Fibroblast of mammary gland (primary cell): Measurements from ENCODE around the gene KRT2.

Experiments
- DNase-seq: peaks from one replicate; pipeline ENCODE4 v3.0.0-alpha.2; 2010; ENCODE audit warnings: low read depth
- H3K4me3 ChIP-seq: 2 replicates; pipeline ENCODE4 v1.5.1; 2011; ENCODE audit warnings: low read depth, mild to moderate bottlenecking, low read length, moderate library complexity; ENCODE audit not compliant: control insufficient read depth
- CTCF ChIP-seq: conservative IDR thresholded peaks from 2 replicates; pipeline ENCODE4 v1.5.1; 2011; ENCODE audit warnings: low read depth, low read length, inconsistent platforms; ENCODE audit not compliant: control insufficient read depth, insufficient read depth

The KRT2 gene

GRCh38 chr12:52648012-52648550 is 3.9 kb downstream of the KRT2 start:
- DNase-seq = no peak
- no peak for TF ChIP-seq CTCF
- no peak overlapping the region for H3K4me3 ChIP-seq

GRCh38 chr12:52647601-52648000 is 4.4 kb downstream of the KRT2 start:
- TF ChIP-seq CTCF = no peak
- DNase-seq = no peak

GRCh38 chr12:52646613-52647012 is 5.4 kb downstream of the KRT2 start:
- no peak for DNase-seq
- TF ChIP-seq CTCF = no peak

More at GRCh38 chr12:52647601-52648000, 4.4 kb downstream of the KRT2 start:
- no peak overlapping the region for H3K4me3 ChIP-seq

GRCh38 chr12:52645982-52646381 is 6.0 kb downstream of the KRT2 start:
- H3K4me3 ChIP-seq = no peak overlapping the region
- TF ChIP-seq CTCF = no peak
- DNase-seq = no peak

More at GRCh38 chr12:52646613-52647012, 5.4 kb downstream of the KRT2 start:
- H3K4me3 ChIP-seq = no peak overlapping the region

- TF ChIP-seq CTCF = no peak
Observed at GRCh38 chr12:52645120-52645761, 6.8 kb downstream of the KRT2 start.

GRCh38 chr12:52644078-52644415 is 8.0 kb downstream of the KRT2 start:
- H3K4me3 ChIP-seq = no peak overlapping the region
- no peak for DNase-seq
- no peak for TF ChIP-seq CTCF

More at GRCh38 chr12:52645120-52645761, 6.8 kb downstream of the KRT2 start:
- DNase-seq = no peak
- H3K4me3 ChIP-seq = no peak overlapping the region
